HUES64 (cell line): ENCODE results near the gene IMMT.
"Not testable (repeated sequence)": the region's sequence is repeated elsewhere in the genome, so short reads cannot be mapped to it uniquely, and the experiment has no call there.

ENCODE experiments used
- H3K27ac ChIP-seq: 2 replicates; pipeline ENCODE4 v1.7.0; 2013; ENCODE audit warnings: low read depth, low read length, inconsistent platforms
- H3K27me3 ChIP-seq: 2 replicates; pipeline ENCODE4 v1.6.1; 2013; ENCODE audit warnings: mild to moderate bottlenecking, low read length; ENCODE audit not compliant: insufficient read depth
- H3K36me3 ChIP-seq: 2 replicates; pipeline ENCODE4 v1.6.1; 2013; ENCODE audit warnings: mild to moderate bottlenecking, low read length; ENCODE audit not compliant: insufficient read depth
- H3K4me1 ChIP-seq: 2 replicates; pipeline ENCODE4 v1.6.1; 2013; ENCODE audit warnings: mild to moderate bottlenecking, low read length, moderate library complexity; ENCODE audit not compliant: insufficient read depth
- H3K4me3 ChIP-seq: 2 replicates; pipeline ENCODE4 v1.5.1; 2013; ENCODE audit warnings: mild to moderate bottlenecking, low read length, moderate library complexity
- H3K9ac ChIP-seq: 2 replicates; pipeline ENCODE4 v1.6.1; 2013; ENCODE audit warnings: mild to moderate bottlenecking, low read depth, low read length
- H3K9me3 ChIP-seq: 2 replicates; pipeline ENCODE4 v1.6.1; 2013; ENCODE audit warnings: low read depth, low read length; ENCODE audit not compliant: insufficient read depth
- WGBS: fragments of 150-250, 120-280 bp; methylation state at CpG from one replicate; pipeline ENCODE4 v1.1.7; 2013; ENCODE audit warnings: missing lambda C conversion rate; 5-methylcytosine and 5-hydroxymethylcytosine counted together

IMMT gene

GRCh38 chr2:86213699-86214502 is 18.6 kb upstream of the IMMT start:
- Histone ChIP-seq H3K4me1 (no peaks in the 10 kb centered on the region), H3K27ac (no peak overlapping the region), H3K4me3 (no peak overlapping the region), H3K27me3 (no peaks in the 10 kb centered on the region), H3K9ac (no peak overlapping the region), H3K36me3 (peaks cover 56% of the 10 kb centered on the region), H3K9me3 (no peaks in the 10 kb centered on the region)
- 93% methylated on average over 3 of the region's 4 CpGs for WGBS

GRCh38 chr2:86213056-86213455 is 17.8 kb upstream of the IMMT start:
- Histone ChIP-seq H3K27ac (no peak overlapping the region), H3K9ac (no peak overlapping the region), H3K36me3 (peaks cover 65% of the 10 kb centered on the region), H3K4me1 (no peaks in the 10 kb centered on the region), H3K9me3 (no peaks in the 10 kb centered on the region), H3K4me3 (no peak overlapping the region), H3K27me3 (no peaks in the 10 kb centered on the region)
- 86% methylated on average over 1 of the region's 1 CpG for WGBS

- no peak overlapping the region for H3K9ac ChIP-seq
- 100% methylated on average over 2 of the region's 2 CpGs for WGBS
- no peak overlapping the region for H3K4me3 ChIP-seq
- H3K9me3 ChIP-seq, result no peaks in the 10 kb centered on the region
- H3K4me1 ChIP-seq, result no peaks in the 10 kb centered on the region
- H3K36me3 ChIP-seq, result peaks cover 78% of the 10 kb centered on the region
- no peak overlapping the region for H3K27ac ChIP-seq
- H3K27me3 ChIP-seq, result no peaks in the 10 kb centered on the region
Measured at GRCh38 chr2:86211796-86212188, 16.5 kb upstream of the IMMT start.

GRCh38 chr2:86211033-86211795 is 16.0 kb upstream of the IMMT start:
- Histone ChIP-seq H3K27ac (no peak overlapping the region), H3K4me1 (no peaks in the 10 kb centered on the region), H3K4me3 (no peak overlapping the region), H3K36me3 (peaks cover 83% of the 10 kb centered on the region), H3K9me3 (no peaks in the 10 kb centered on the region), H3K9ac (no peak overlapping the region), H3K27me3 (no peaks in the 10 kb centered on the region)
- whole genome bisulfite sequencing, result 94% methylated on average over 2 of the region's 2 CpGs

- 97% methylated on average over 7 of the region's 7 CpGs for WGBS
- Histone ChIP-seq H3K27ac (no peak overlapping the region), H3K9me3 (no peaks in the 10 kb centered on the region), H3K4me1 (peaks cover 13% of the 10 kb centered on the region), H3K27me3 (no peaks in the 10 kb centered on the region), H3K4me3 (no peak overlapping the region), H3K9ac (no peak overlapping the region), H3K36me3 (peaks cover 40% of the 10 kb centered on the region)
Measured at GRCh38 chr2:86204458-86204857, 9.2 kb upstream of the IMMT start.

GRCh38 chr2:86203614-86204013 is 8.4 kb upstream of the IMMT start:
- no peak overlapping the region for H3K9ac ChIP-seq
- WGBS, result 96% methylated on average over 1 of the region's 1 CpG
- H3K9me3 ChIP-seq, result no peaks in the 10 kb centered on the region
- H3K27ac ChIP-seq, result no peak overlapping the region
- H3K27me3 ChIP-seq, result no peaks in the 10 kb centered on the region
- H3K4me3 ChIP-seq, result no peak overlapping the region
- peaks cover 31% of the 10 kb centered on the region for H3K36me3 ChIP-seq
- H3K4me1 ChIP-seq, result peaks cover 13% of the 10 kb centered on the region

GRCh38 chr2:86202702-86203101 is 7.4 kb upstream of the IMMT start:
- 88% methylated on average over 9 of the region's 9 CpGs for WGBS
- H3K27me3 ChIP-seq, result no peaks in the 10 kb centered on the region
- no peak overlapping the region for H3K4me3 ChIP-seq

GRCh38 chr2:86202336-86202692 is 7.1 kb upstream of the IMMT start:
- 87% methylated on average over 2 of the region's 2 CpGs for WGBS
- peaks cover 18% of the 10 kb centered on the region for H3K36me3 ChIP-seq
- no peaks in the 10 kb centered on the region for H3K27me3 ChIP-seq
- H3K4me3 ChIP-seq, result no peak overlapping the region
- H3K27ac ChIP-seq, result no peak overlapping the region
- no peaks in the 10 kb centered on the region for H3K9me3 ChIP-seq
- no peak overlapping the region for H3K9ac ChIP-seq
- H3K4me1 ChIP-seq, result peaks cover 13% of the 10 kb centered on the region

More at GRCh38 chr2:86202702-86203101, 7.4 kb upstream of the IMMT start:
- no peaks in the 10 kb centered on the region for H3K9me3 ChIP-seq
- peaks cover 13% of the 10 kb centered on the region for H3K4me1 ChIP-seq
- H3K27ac ChIP-seq, result no peak overlapping the region
- H3K9ac ChIP-seq, result no peak overlapping the region
- peaks cover 22% of the 10 kb centered on the region for H3K36me3 ChIP-seq

GRCh38 chr2:86201671-86202335 is 6.5 kb upstream of the IMMT start:
- peaks cover 13% of the 10 kb centered on the region for H3K36me3 ChIP-seq
- 90% methylated on average over 8 of the region's 8 CpGs for WGBS
- H3K4me3 ChIP-seq, result 0 out of 2 replicates have a peak overlapping the region, but pooled peaks have one; percentile 5
- H3K4me1 ChIP-seq, result peaks cover 13% of the 10 kb centered on the region
- H3K27ac ChIP-seq, result no peak overlapping the region
- H3K9me3 ChIP-seq, result no peaks in the 10 kb centered on the region
- H3K9ac ChIP-seq, result no peak overlapping the region
- no peaks in the 10 kb centered on the region for H3K27me3 ChIP-seq

GRCh38 chr2:86200564-86200963 is 5.3 kb upstream of the IMMT start:
- not testable (repeated sequence) for H3K9me3 ChIP-seq, H3K27ac ChIP-seq, H3K27me3 ChIP-seq, H3K36me3 ChIP-seq
- Histone ChIP-seq H3K9ac (peak overlapping the region; percentile 94; the same call in 1 of the 2 replicates), H3K4me1 (peaks cover 13% of the 10 kb centered on the region), H3K4me3 (peak overlapping the region; percentile 87)
- WGBS, result 91% methylated on average over 10 of the region's 11 CpGs

- peak overlapping the region; percentile 87 for H3K4me3 ChIP-seq
- WGBS, result 2% methylated on average over 5 of the region's 8 CpGs
- H3K4me1 ChIP-seq, result peaks cover 13% of the 10 kb centered on the region
- no peaks in the 10 kb centered on the region for H3K36me3 ChIP-seq
- H3K9ac ChIP-seq, result peak overlapping the region; percentile 94
- peak overlapping the region; percentile 83; the same call in 1 of the 2 replicates for H3K27ac ChIP-seq
- no peaks in the 10 kb centered on the region for H3K9me3 ChIP-seq
- H3K27me3 ChIP-seq, result no peaks in the 10 kb centered on the region
Measured at GRCh38 chr2:86199834-86200177, 4.5 kb upstream of the IMMT start.
